SK-N-MC (cell line): Measurements from ENCODE around the gene CYP46A1.

Experiments used
- DNase-seq: peaks from one replicate; pipeline ENCODE4 v3.0.0-alpha.2; 2011; ENCODE audit warnings: low read depth, low spot score
- H3K27ac ChIP-seq: fragments of 200-600 bp; sonication (generic); 2 replicates; pipeline ENCODE4 v1.5.1; 2016; ENCODE audit warnings: mixed run types
- H3K36me3 ChIP-seq: fragments of 200-600 bp; sonication (generic); 2 replicates; pipeline ENCODE4 v1.6.1; 2017; ENCODE audit warnings: antibody characterized with exemption, low read length, mixed read lengths; ENCODE audit not compliant: insufficient read depth
- H3K4me3 ChIP-seq: fragments of 200-600 bp; sonication (generic); 2 replicates; pipeline ENCODE4 v1.5.1; 2016
- H3K9ac ChIP-seq: fragments of 200-600 bp; sonication (generic); 2 replicates; pipeline ENCODE4 v1.8.0; 2017; ENCODE audit warnings: mixed run types, mixed read lengths; ENCODE audit not compliant: insufficient read length
- H3K9me3 ChIP-seq: fragments of 200-600 bp; sonication (generic); 2 replicates; pipeline ENCODE4 v1.6.1; 2017; ENCODE audit warnings: low read depth, mild to moderate bottlenecking, antibody characterized with exemption, low read length, moderate library complexity, mixed read lengths
- EZH2 ChIP-seq: fragments of 200-600 bp; sonication (generic); IDR thresholded peaks from one replicate; pipeline ENCODE4 v1.6.1; 2017; ENCODE audit warnings: antibody characterized with exemption
- FOXP2 ChIP-seq: optimal IDR thresholded peaks from 2 replicates; pipeline ENCODE3; 2011; ENCODE audit warnings: mild to moderate bottlenecking, moderate library complexity; ENCODE audit not compliant: insufficient read depth; ENCODE audit errors: extremely low read length, control extremely low read depth
- POLR2AphosphoS5 ChIP-seq: IDR thresholded peaks from 2 replicates; pipeline ENCODE4 v1.6.1; 2012; ENCODE audit warnings: mild to moderate bottlenecking, low read depth, low read length, borderline replicate concordance

The CYP46A1 gene

DNA sequence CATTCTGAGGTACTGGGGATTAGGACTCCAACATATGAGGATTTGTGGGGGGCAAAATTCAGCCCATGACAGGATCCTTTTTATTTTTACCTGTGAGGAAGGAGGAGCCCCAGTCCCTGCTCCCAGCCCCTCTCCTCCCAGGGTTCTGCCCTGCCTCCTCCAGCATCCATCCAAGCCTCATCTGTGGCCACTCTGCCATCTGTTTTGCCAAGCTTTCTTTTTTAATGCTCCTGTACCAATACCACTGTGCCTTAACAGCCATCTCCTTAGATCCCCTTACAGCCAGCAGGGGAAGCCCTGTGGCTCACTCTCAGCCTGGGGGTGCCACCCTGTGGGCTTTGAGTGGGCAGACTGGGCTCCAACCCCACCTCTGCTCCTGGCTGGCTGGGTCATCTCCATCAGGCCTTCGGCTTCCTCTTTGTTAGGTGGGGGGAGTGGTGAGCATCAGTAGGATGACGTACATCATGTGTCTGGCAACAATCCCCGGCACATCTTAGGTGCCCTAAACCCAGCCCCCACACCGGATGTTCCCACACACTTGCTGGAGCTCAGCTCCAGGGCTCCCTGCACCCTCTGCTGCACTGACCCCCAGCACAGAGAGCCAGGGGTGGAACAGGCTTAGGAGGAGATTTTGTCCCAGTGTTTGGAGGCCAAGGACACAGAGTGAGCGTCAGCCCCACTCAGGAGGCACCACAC is 40.2 kb downstream of the CYP46A1 start:
- no peak for DNase-seq
- no peak overlapping the region for H3K27ac ChIP-seq
- H3K9me3 ChIP-seq = no peaks in the 10 kb centered on the region
- H3K4me3 ChIP-seq = no peak overlapping the region
- H3K9ac ChIP-seq = no peak overlapping the region
- TF ChIP-seq EZH2 (no peak), POLR2AphosphoS5 (no peak), FOXP2 (no peak)
- H3K36me3 ChIP-seq = no peaks in the 10 kb centered on the region

DNA sequence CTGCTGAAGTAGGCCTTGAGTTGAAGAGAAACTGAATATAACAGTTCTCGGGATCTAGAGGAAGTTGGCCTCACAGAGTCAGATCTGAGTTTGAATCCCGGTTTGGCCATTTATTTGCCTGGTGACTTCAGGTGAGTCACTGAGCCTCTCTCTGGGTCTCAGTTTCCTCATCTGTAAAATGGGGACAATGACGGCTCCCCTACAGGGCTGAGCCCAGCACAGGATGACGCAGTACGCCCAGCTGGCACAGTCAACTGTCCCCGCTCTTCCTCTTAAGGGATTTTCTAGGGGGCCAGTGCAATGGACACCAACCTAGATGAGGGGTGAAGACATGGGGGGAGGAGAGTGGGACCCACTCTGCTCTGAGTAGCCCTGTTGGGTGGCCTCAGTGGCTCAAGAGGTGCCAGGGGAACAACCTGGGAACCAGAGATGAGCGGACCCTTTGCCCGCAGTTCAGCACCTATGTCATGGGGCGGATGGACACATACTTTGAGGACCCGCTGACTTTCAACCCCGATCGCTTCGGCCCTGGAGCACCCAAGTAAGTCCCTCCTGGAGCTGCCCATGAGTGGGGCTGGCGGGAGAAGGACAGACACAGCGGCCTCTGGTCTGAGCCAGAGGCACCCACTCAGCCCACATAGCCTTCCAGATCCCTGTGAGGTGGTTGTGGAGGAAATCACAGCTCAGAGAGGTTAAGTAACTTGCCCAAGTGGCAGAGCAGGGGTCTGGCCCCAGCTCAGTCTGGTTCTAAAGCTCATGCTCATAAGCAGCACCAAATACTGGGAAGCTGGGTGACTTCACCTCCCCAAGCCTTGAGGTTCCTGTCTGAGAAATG is 41.1 kb downstream of the CYP46A1 start:
- Histone ChIP-seq H3K9me3 (no peaks in the 10 kb centered on the region), H3K4me3 (no peak overlapping the region), H3K36me3 (no peaks in the 10 kb centered on the region), H3K9ac (no peak overlapping the region), H3K27ac (no peak overlapping the region)
- no peak for TF ChIP-seq FOXP2
- no peak for TF ChIP-seq POLR2AphosphoS5
- TF ChIP-seq EZH2 = no peak
- no peak for DNase-seq

DNA sequence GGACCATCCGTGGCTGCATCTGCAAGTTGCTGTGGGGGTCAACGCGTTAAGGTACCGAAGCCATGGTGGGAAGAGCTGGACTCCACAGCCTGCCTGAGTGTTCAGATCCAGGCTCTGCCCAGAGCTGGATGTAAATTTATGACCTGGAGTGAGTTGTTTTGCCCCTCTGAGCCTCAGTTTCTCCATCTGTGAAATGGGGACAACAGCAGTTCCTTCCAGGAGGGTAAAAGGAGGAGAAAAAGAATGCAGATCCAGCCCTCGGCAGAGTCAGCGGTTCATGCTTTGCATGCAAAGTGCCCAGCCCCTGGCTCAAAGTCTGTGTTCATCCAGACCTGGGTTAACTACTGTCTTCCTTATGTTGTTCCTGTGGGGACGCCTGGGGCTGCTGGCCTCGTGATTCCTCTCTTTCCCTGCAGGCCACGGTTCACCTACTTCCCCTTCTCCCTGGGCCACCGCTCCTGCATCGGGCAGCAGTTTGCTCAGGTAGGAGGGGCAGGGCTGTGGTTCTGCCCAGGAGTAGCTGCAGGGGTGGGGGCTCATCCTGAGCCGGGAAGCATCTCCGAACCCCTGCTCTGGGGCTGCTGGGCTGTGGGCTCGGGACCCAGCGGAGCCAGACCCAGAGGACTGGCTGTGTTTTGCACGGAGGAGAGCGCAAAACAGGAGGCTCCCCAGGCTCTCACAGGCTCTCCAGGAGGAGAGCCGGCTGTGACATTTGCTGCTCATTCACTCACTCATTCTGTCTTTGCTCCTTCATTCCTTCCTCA is 41.9 kb downstream of the CYP46A1 start:
- Histone ChIP-seq H3K27ac (no peak overlapping the region), H3K9me3 (no peaks in the 10 kb centered on the region), H3K9ac (no peak overlapping the region), H3K4me3 (no peak overlapping the region), H3K36me3 (no peaks in the 10 kb centered on the region)
- DNase-seq = no peak
- TF ChIP-seq EZH2 (no peak), POLR2AphosphoS5 (no peak), FOXP2 (no peak)

DNA sequence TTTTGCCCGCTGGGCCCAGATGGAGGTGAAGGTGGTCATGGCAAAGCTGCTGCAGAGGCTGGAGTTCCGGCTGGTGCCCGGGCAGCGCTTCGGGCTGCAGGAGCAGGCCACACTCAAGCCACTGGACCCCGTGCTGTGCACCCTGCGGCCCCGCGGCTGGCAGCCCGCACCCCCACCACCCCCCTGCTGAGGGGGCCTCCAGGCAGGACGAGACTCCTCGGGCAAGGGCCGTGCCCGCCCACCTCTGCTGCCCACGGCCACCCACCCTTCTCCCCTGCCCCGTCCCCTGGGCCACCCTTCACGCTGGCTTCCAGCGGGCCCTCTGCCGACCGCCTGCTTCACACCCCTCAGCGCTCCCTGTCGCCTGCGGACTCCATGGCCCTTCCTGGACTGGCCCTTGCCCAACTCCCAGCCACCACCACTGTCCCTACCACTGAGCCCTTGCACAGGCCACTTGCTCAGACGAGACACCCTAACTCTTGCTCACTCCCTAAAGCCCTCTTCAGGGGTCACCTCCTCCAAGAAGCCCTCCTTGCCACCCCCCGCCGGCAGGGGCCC is 42.5 kb downstream of the CYP46A1 start:
- Histone ChIP-seq H3K36me3 (no peaks in the 10 kb centered on the region), H3K9me3 (no peaks in the 10 kb centered on the region), H3K4me3 (no peak overlapping the region), H3K9ac (no peak overlapping the region), H3K27ac (no peak overlapping the region)
- TF ChIP-seq POLR2AphosphoS5 (no peak), EZH2 (no peak), FOXP2 (no peak)
- DNase-seq = no peak

DNA sequence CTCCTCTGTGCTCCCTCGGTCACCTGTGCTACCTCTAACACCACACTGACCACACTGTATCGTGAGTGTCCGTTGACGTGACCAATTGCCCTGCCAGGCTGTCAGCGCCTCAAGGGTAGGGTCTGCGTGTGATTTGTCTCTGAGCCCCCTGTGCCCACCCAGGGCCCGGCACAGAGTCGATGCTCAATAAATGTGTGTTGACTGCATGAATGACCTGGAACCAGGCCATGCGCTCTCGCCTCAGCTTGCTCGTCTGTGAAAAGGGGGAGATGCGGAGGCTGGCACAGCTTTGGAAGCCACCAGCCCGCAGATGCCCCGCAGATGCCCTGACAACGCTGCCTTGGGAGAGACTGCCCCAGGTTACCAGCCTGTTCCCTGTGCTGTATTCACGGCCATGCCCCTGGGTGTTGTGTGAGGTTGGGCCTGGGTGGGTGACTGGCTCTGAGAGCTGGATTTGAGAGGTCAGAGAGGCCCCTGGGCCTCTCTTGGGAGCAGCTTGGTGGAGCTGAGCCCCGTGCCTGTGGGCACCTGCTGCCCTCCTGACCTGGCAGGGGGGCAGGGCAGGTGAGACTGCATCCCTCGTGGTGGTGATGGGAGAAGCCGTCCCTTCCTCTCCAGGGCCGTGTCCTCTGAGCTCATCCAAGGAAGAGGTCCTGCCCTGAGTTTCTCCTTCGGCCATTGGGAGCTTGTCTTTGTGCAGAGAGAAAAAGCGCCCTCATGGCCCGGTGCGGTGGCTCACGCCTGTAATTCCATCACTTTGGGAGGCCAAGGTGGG is 43.2 kb downstream of the CYP46A1 start:
- no peak overlapping the region for H3K4me3 ChIP-seq
- DNase-seq = no peak
- H3K27ac ChIP-seq = no peak overlapping the region
- no peaks in the 10 kb centered on the region for H3K36me3 ChIP-seq
- TF ChIP-seq POLR2AphosphoS5 (no peak), FOXP2 (no peak), EZH2 (no peak)
- H3K9me3 ChIP-seq = no peaks in the 10 kb centered on the region
- no peak overlapping the region for H3K9ac ChIP-seq

DNA sequence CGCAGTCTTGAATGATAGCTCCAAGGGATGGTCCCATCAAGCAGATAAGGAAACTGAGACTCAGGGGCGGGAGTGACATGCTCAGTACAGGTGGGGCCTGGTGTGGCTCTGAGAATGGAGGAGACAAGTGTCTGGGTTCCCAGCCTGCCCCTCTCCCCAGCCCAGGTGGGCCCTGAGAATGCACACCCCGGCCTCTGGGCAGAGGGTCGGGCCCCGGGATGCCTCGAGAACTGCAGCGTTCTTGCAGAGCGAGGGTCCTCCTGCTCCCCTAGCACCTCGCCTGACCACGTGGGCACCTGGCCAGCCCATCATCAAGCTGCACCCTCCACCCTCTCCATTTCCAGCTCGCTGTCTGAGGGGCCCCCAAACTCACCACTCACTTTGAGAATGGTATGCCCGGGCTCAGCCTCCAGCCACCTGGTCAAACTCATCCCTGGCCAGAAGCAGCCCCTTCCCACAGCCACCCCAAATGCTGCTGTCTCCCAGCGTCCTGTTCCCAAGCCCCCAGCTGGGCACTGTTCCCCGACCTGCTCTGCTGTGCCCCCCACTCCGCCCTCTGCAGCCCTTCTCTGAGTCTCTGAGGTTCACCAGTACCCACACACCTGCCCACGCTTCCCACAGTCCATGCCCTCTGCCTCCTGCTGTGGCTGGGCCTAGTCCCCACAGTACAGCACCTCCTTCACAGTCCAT is 44.3 kb downstream of the CYP46A1 start:
- DNase-seq = no peak
- Histone ChIP-seq H3K9me3 (no peaks in the 10 kb centered on the region), H3K36me3 (no peaks in the 10 kb centered on the region), H3K9ac (no peak overlapping the region), H3K27ac (no peak overlapping the region), H3K4me3 (no peak overlapping the region)
- TF ChIP-seq POLR2AphosphoS5 (no peak), EZH2 (no peak), FOXP2 (no peak)

DNA sequence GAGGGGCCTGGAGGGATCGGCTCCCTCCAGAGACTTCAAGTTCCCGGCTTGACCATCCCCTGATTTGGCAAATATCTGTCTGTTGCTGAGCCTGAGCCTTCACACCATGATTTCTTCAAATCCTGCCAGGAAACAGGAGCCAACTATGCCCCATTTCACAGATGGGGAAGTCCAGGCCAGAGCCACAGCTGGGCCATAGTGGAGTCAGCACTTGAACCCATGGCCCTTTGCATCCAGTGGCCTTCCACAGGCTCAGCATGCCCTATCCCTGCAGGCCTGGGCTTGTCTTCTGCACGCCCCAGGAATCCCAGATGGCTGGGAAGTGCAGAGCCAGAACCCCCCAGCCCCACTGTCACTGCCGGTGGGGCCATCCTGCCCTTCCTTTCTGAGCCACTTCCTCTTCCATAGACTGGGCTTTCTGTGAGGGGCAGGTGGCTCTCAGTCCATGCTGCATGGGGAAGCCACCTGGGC is 44.9 kb downstream of the CYP46A1 start:
- Histone ChIP-seq H3K9ac (no peak overlapping the region), H3K36me3 (no peaks in the 10 kb centered on the region), H3K27ac (no peak overlapping the region), H3K4me3 (no peak overlapping the region), H3K9me3 (no peaks in the 10 kb centered on the region)
- TF ChIP-seq FOXP2 (no peak), EZH2 (no peak), POLR2AphosphoS5 (no peak)
- DNase-seq = no peak
